NCI-H1930 (cell line): ENCODE data around the gene TMEM163.
"Not testable (repeated sequence)": the region's sequence is repeated elsewhere in the genome, so short reads cannot be mapped to it uniquely, and the experiment has no call there.

Experiments
- DNase-seq, 2 experiments: peaks; one replicate each; lab custom pipeline; 2025; lab: John Stamatoyannopoulos, UW

Gene TMEM163

GRCh38 chr2:134723742-134724141 lies 4.9 kb upstream of the TMEM163 start:
- not testable (repeated sequence) for DNase-seq

- no peak for DNase-seq
These were observed 3.9 kb upstream of the TMEM163 start for GRCh38 chr2:134722728-134723127.

GRCh38 chr2:134721596-134721995 lies 2.8 kb upstream of the TMEM163 start:
- no peak for DNase-seq

GRCh38 chr2:134718023-134718816 lies 580 bp downstream of the TMEM163 start:
- DNase-seq: no peak

- DNase-seq: no peak
These were observed 1.3 kb downstream of the TMEM163 start for GRCh38 chr2:134717286-134718022.

- no peak for DNase-seq
These were observed 2.0 kb downstream of the TMEM163 start for GRCh38 chr2:134716721-134717243.

GRCh38 chr2:134715932-134716643 lies 2.7 kb downstream of the TMEM163 start:
- no peak for DNase-seq

GRCh38 chr2:134714228-134714627 lies 4.6 kb downstream of the TMEM163 start:
- no peak for DNase-seq

- DNase-seq: no peak
These were observed 5.2 kb downstream of the TMEM163 start for GRCh38 chr2:134713606-134714005.

GRCh38 chr2:134713176-134713575 lies 5.6 kb downstream of the TMEM163 start:
- no peak for DNase-seq

GRCh38 chr2:134712736-134713135 lies 6.1 kb downstream of the TMEM163 start:
- DNase-seq: no peak

GRCh38 chr2:134712299-134712698 lies 6.5 kb downstream of the TMEM163 start:
- DNase-seq: no peak

GRCh38 chr2:134711692-134712091 lies 7.1 kb downstream of the TMEM163 start:
- no peak for DNase-seq

GRCh38 chr2:134707330-134707676 lies 11.5 kb downstream of the TMEM163 start:
- DNase-seq: no peak

GRCh38 chr2:134706587-134707329 lies 12.0 kb downstream of the TMEM163 start:
- DNase-seq: no peak

- DNase-seq: no peak
These were observed 12.8 kb downstream of the TMEM163 start for GRCh38 chr2:134705861-134706586.

GRCh38 chr2:134704173-134704572 lies 14.6 kb downstream of the TMEM163 start:
- no peak for DNase-seq

GRCh38 chr2:134703426-134703825 lies 15.4 kb downstream of the TMEM163 start:
- DNase-seq: no peak

GRCh38 chr2:134700730-134701129 lies 18.1 kb downstream of the TMEM163 start:
- DNase-seq: no peak

GRCh38 chr2:134694411-134694810 lies 24.4 kb downstream of the TMEM163 start:
- DNase-seq: no peak
